GM20431 (cell line): Measurements from ENCODE around the gene TTYH3.

Experiments used
- in situ Hi-C: fragments of 300-500 bp; cut with MseI, MboI; formaldehyde crosslinking; loops from one replicate; pipeline ENCODE4 v1.15.0; 2020; ENCODE audit warnings: low sequenced_read_pairs; ENCODE audit not compliant: unreplicated experiment

The TTYH3 gene

GRCh38 chr7:2644562-2645273 lies 12.9 kb downstream of the TTYH3 start:
- in situ Hi-C loops = no loop called here

GRCh38 chr7:2645274-2645868 lies 13.6 kb downstream of the TTYH3 start:
- in situ Hi-C loops = no loop called here

- in situ Hi-C loops = no loop called here
Measured at GRCh38 chr7:2646336-2646679, 14.5 kb downstream of the TTYH3 start.

- in situ Hi-C loops = no loop called here
Measured at GRCh38 chr7:2646680-2647571, 15.1 kb downstream of the TTYH3 start.

GRCh38 chr7:2647594-2648172 lies 15.9 kb downstream of the TTYH3 start:
- in situ Hi-C loops = no loop called here

GRCh38 chr7:2649139-2649838 lies 17.5 kb downstream of the TTYH3 start:
- in situ Hi-C loops = no loop called here

DNA sequence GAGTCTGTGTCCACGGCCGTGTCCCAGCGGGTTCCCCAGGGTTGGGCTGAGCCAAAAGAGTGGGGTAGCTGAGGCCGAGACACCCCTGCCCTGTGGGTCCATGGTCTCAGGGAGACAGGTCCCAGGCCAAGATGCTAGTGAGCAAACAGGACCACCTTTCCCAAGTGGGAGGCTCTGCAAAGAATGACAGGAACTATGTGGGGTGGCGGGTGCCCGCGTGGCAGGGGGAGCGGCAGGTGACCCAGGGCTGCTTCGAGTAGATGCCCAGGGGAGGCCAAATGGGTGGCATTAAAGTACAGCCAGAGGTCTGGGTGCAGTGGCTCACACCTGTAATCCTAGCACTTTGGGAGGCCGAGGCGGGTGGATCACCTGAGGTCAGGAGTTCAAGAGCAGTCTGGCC lies 18.2 kb downstream of the TTYH3 start:
- in situ Hi-C loops = no loop called here

GRCh38 chr7:2650451-2650850 lies 18.7 kb downstream of the TTYH3 start:
- in situ Hi-C loops = no loop called here

- in situ Hi-C loops = no loop called here
Measured at GRCh38 chr7:2651336-2651735, 19.6 kb downstream of the TTYH3 start.

DNA sequence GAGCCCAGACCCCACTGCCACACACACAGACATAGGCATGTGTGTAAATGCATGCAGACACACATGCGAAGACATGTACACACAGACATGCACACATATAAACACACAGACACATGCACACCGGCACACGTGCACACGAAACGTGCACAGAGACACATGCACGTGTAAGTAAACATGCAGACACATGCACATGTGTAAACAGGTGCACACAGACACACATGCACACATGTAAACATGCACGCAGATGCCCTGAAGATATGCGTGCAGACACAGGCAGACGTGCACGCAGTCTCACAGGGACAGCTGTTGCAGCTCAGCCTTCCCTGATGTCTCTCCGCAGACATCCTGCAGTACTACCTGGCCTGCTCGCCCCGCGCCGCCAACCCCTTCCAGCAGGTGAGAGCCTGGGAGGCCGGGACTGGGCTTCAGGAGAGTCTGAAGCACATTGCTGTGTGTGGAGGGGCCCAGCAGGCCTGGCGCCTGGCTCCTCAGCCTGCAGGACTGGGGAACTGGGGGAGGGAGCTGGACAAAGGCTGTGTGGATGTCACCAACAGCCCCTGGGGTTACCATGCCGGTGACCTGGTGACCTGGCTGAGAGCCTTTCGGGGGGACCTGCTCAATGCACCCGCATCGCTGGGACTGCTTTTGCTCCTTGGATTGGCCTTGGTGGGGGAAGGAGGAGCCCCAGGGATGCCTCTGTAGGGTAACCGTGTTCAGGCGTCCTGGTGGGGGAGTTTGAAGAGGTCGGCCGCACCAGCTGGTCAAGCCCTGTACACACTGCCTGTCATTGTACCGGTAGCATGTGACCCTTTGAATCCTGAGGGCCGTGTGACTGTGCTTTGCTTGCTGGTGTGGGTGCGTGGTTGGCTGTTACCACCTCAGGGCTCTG lies 20.3 kb downstream of the TTYH3 start:
- in situ Hi-C loops = no loop called here

GRCh38 chr7:2652736-2653060 lies 20.9 kb downstream of the TTYH3 start:
- in situ Hi-C loops = no loop called here

- in situ Hi-C loops = no loop called here
Measured at GRCh38 chr7:2654059-2654458, 22.3 kb downstream of the TTYH3 start.

- in situ Hi-C loops = no loop called here
Measured at GRCh38 chr7:2655870-2656614, 24.3 kb downstream of the TTYH3 start.

- in situ Hi-C loops = no loop called here
Measured at GRCh38 chr7:2657208-2657607, 25.4 kb downstream of the TTYH3 start.

DNA sequence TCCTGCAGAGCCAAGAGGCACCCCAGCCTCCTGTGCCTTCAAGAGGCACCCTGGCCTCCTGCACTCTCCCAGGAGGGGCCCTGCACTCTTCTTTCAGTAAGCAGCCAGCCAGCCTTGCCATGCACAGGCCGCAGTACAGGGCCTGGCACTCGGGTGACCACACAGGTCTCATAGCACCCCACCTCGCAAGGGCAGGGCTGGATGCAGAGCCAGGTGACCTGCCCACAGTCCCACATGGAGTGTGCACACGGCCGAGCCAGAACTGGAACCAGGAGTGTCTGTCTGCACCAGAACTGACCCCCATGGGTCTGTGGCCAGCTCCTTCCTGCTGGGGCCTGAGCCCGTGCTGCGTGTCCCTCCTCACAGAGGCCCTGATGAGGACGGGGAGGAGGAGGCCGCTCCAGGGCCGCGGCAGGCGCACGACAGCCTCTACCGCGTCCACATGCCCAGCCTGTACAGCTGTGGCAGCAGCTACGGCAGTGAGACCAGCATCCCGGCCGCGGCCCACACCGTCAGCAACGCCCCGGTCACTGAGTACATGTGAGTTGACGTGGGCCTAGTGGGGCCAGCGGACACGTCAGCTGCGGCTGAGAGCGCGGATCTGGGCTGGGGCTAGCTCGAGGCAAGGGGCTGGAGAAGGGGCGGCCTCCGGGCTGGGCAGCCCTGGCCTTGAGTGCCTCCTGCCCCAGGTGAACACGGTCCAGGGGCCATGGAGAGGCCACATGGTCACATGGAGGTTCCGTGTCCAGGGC lies 26.3 kb downstream of the TTYH3 start:
- in situ Hi-C loops = no loop called here

GRCh38 chr7:2658941-2659340 lies 27.2 kb downstream of the TTYH3 start:
- in situ Hi-C loops = no loop called here

DNA sequence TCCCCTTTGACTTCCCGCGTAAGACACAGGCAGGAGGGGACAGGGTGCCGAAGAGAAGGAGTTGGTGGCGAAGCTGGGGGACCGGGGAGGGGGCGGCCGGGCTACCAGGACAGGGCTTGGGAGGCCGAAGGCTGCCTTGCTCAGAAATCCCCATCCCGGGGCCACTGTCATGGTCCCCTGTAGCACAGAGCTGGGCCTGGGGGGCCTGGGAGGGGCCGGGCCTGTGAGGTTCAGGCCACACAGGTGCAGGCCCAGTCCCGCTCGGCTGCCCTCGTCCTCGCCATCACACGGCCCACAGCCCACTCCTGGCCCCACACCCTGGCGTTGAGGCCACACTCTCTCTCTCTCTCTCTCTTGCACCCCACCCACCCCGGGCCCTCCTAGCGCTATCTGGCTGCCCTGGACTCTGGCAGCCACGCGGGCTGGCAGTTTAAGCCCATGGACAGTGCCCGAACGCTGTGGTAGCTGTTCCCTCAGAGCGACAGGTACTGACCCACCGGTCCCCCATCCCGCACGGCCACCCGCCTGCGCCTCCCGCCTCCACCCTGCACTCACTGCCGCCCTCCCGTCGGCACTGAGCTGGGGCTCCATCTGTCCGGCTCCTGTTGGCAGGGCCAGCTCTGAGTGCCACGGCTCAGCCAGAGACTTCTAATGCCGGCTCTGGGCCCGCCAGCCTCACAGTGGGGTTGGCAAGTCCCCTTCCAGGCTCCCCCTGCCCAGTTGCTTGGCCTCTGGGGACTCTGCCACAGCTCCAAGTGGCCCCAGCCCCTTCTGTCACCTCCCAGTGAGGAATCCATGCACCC lies 28.0 kb downstream of the TTYH3 start:
- in situ Hi-C loops = no loop called here
